Measurements from ENCODE around the gene MRPL17.
"Not testable (repeated sequence)": the region's sequence is repeated elsewhere in the genome, so short reads cannot be mapped to it uniquely, and the experiment has no call there.

MRPL17 gene

GRCh38 chr11:6682936-6683861 is at the start of gene MRPL17:
TSS of gene MRPL17 (minus strand) at chr11:6683340. CDS start at chr11:6683296, 44 bp downstream.
- peak; percentile 98 for DNase-seq

DNA sequence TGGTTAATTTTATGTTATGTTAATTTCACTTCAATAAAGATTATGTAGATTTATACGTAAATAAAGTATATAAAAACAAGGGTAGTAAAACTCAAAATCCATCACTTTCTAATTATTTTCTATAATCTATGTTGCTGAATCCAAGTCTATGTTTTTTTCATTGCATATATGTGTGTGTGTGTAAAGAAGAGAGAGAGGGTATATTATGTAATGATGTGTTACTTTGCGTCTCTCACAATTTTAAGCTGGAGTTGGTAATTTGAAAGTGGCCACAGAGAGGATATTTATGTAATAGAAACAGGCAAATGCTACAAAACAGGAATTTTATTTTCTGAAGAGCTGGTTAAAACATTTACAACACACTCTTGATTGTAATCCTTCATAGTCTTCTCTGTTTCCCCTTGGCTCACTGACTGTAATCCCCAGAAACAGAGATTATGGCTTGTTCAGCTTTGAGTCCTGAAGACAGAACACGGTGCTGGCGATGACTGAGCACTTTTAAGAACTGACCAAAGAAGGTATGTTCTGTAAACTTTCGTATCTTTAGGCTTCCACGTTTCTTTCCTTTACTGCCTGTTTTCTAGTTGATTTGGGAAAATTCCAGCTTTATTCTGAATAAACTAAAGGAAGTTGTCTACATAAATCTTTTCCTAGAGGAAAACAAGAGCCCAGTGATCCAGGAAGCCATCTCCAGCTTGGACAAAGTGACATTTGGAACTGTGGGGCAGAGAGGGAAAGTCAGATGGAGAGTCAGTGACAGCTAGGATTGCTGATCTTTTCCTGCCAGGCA is 45.0 kb upstream of the MRPL17 start:
- no peak for DNase-seq

GRCh38 chr11:6725386-6725896 is 42.3 kb upstream of the MRPL17 start:
- DNase-seq: no peak

DNA sequence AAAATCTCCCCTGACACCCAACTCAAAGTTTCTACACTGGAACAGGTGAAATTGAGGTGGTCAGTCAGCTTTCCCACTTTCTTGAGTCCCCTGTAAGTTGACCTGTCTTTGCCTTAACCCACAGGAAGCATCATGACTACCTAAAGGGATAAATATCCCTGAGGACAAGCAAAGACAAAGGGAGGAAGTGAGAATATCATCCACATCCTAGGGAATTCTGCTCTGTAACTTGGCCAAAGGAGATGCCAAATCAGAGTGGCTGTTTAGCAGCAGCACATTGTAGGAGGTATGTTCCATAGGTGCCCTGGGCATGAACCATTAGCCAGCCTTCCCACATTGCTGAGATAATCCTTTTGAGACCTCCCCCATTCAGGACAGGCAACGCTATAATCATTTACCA is 40.9 kb upstream of the MRPL17 start:
- DNase-seq: no peak

DNA sequence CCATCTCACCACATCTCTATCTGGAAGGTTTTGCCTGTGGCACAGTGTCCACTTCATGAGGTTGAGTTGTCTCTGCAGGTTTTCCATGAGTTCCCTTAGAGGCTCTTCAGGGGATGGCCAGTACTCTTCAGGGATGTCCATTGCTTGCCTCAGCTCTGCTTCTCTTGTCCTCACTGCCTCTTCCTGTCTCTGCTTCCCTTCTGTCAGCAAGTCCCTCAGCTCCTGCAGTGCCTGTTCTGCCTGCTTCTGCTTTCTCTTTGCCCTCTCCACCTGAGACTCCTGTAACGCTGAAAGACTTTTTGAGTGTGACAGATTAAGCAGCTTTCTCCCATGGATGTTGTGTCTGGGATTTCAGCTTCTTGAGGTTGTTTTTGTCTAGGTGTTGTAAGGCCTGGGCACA is 38.2 kb upstream of the MRPL17 start:
- DNase-seq: no peak

DNA sequence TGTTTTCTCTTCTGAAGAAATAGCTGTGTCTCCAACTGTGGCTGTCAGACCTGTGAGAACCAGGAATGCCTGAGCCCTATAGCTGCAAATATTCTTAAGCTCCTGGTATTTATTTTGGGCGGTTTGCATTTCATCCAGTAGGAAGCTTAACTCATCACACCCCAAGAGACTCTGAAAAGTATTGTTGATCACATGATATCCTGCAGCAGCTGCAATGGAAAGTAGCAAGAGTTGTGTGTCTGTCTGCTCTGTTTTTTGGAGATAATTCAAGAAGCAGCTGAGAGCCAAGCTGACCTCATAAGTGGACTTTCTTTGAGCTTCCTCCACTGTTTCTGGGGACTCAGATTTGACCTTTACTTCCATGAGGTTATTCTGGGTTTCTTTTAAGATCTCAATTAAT is 36.4 kb upstream of the MRPL17 start:
- no peak for DNase-seq

DNA sequence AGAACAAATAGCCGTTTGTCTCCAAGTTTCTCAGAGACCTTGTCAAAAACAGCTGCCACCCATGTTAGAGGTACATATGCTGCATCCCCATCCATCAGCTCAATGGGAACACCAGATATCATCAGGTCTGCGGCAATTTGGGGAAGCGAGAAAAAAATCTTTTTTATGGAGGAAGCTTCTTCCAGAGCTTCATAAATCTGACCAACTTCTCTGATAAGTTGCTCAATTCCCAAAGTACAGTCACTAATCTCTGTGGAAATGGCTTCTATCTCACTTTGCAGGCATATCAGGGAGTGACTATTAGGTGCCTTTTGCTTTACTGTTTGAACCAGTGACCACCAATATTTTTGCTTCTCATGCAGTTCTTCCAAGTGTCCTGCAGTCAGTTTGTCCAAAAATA is 34.3 kb upstream of the MRPL17 start:
- DNase-seq: no peak

- DNase-seq: not testable (repeated sequence)
These were observed 28.4 kb upstream of the MRPL17 start for GRCh38 chr11:6711552-6711951.

GRCh38 chr11:6708876-6709275 is 25.7 kb upstream of the MRPL17 start:
- no peak for DNase-seq

DNA sequence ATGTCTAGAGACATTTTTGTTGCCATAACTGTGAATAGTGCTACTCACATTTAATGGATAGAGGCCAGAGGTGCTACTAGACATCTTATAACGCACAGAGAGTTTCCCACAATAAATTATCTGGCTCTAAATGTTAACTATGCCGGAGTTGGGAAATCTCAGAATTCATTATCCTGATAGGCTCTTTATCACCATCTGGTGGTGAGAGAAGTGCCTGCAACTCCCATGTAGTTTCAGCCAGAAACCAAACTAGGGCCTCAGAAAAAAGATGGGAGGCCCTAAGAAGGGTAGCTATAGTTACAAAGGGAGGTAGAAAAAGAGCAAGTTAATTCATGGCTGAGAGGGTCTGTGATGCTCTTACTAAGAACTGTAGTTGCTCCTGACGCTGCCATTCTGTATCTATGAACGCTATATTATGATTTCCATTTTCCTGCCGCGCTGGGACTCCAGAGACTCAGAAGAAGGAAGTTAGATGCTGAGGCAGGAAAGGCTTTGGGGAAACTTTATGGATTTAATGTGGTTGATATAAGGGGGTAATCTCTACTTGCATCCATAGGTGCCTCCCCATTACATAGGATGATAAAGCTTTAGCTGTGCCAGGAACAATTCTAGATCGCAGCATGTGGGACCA is 22.9 kb upstream of the MRPL17 start:
- DNase-seq: no peak

DNA sequence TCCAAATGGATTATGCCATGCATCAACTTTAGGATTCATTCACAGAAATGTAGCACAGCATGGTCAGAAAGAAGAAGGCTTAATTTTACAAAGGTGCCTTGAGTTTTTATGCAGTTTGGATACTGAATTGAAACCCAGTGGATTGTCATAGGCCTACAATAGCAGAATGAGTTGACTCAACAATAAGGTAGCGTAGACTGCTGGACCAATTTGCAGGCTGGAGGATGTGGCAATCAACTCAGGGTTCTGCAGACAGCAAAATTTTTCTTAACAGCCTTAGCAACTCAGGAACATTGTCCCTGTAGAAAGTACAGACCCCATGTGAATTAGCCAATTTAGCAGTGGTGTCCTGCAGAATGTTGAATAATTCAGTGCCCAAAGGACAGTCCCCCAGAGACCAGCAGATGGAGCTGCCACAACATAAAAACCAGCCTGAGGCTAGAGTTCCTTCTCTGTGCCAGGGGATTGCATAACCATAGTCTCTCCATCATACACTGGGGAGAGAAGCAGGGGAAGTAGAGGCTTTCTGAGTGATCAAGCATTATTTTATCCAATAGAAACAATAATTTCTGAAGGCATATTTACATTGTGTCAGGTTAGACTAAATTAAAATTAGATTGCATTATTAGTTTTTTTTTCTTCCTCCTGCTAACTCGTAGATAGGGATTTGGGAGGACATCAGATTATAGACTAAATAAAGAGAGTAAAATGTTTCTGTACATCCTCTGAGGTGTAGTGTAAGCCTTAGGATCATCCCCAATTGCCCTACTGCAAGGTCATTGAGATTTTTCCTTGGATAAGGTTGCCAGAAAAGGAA is 20.3 kb upstream of the MRPL17 start:
- DNase-seq: peak; percentile 30

DNA sequence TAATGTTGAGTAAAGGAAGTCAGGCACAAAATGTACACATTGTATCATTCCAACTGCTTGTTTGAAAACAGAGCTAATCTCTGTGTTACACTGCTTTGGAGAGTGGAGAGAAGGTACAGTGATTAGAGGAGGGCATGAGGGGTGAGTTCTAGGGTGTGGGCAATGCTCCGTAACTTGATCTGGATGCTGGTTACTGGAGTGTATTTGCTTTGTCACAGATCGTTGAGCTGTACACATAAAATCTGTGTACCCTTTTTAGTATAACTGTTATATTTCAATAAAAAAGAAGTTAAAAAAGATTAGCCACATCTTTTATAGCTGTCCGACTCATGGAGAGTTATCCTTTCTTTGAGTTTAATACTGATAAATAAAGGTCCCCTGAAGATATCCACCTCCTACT is 18.8 kb upstream of the MRPL17 start:
- peak; percentile 52 for DNase-seq

- DNase-seq: no peak
These were observed 12.2 kb upstream of the MRPL17 start for GRCh38 chr11:6695377-6695776.

DNA sequence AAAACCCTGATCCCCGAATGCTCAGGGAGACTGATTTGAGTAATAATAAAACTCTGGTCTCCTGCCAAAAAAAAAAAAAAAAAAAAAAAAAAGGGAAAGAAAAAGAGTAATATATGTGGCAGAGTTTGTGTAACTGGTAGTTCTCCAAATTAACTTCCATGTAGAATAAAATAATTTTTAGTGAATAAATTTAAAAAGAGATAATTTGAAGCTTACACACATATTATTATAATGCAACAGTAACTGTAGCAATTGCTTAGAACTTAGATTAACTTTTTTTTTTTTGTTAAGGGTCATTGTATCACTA is 11.0 kb upstream of the MRPL17 start:
- DNase-seq: no peak

- no peak for DNase-seq
These were observed 10.4 kb upstream of the MRPL17 start for GRCh38 chr11:6693342-6694228.

DNA sequence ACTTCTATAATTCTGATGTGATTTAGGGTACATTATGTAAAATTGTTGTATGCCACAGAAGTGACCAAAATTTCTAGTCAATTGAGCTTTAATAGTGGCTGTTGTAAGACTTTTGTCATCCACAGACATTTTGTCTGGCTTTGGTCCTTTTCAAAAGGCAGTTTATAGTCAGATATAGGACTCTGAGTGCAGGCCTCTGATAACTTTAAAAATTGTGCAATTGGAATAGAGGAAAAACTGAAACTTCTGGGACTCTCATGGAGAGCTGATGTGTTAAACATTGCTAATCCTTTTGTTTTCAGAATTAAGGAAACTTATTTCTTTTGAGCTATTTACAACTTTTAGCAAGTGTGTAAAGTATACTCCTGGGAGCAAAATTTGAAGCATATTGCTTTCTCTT is 9.0 kb upstream of the MRPL17 start:
- DNase-seq: no peak

DNA sequence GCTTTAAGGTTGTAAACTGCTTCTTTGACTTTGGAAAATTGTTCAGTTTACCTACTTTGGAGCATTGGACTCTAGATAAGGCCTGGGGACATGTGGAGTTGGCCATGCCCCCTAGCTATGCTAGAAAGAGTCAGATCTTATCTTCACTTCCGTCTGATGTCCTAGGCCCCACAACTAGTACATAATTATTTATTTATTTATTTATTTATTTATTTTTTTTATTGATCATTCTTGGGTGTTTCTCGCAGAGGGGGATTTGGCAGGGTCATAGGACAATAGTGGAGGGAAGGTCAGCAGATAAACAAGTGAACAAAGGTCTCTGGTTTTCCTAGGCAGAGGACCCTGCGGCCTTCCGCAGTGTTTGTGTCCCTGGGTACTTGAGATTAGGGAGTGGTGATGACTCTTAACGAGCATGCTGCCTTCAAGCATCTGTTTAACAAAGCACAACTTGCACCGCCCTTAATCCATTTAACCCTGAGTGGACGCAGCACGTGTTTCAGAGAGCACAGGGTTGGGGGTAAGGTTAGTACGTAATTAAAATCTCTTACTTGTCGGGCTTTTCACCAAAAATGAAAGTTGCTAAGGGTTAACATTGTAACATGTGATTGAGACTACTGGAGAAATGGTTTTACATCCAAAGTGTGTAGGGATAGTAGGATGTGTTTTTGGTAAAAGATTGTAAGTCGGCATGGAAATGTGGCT is 7.4 kb upstream of the MRPL17 start:
- not testable (repeated sequence) for DNase-seq

DNA sequence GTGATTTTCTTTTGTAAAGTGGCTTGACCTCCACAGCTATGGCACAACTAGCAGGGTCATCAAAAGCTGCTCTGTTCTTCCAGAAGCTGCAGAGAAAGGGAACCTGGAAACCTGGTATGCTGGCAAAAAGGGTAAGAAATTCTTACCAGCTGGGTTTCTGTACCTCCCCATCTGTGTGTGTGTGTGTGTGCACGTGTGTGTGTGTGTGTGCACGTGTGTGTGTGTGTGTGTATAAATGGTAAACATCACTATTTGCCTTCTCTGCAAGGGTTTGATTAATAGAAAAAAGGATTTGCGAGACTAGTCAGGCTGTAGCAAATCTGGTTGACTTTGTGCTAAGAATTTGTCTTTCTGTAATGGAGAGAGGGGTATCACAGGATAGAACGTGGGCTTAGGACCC is 4.7 kb upstream of the MRPL17 start:
- no peak for DNase-seq

- no peak for DNase-seq
These were observed 2.9 kb upstream of the MRPL17 start for GRCh38 chr11:6686006-6686405.

- DNase-seq: not testable (repeated sequence)
These were observed 928 bp upstream of the MRPL17 start for GRCh38 chr11:6684068-6684467.

GRCh38 chr11:6682591-6682935 is 577 bp downstream of the MRPL17 start:
- no peak for DNase-seq

All from NCI-H748 treated with DMSO at 0.1 percent for 48 hours (cell line).